Activated T-cell treated with anti-CD3 and anti-CD28 coated beads, Interleukin-2, amount 50 U/mL, for 1 hour (primary cell): ENCODE results near the gene ACVRL1.

Experiments used
- DNase-seq: peaks from one replicate; pipeline ENCODE4 v3.0.0-alpha.2; 2020

The ACVRL1 gene

DNA sequence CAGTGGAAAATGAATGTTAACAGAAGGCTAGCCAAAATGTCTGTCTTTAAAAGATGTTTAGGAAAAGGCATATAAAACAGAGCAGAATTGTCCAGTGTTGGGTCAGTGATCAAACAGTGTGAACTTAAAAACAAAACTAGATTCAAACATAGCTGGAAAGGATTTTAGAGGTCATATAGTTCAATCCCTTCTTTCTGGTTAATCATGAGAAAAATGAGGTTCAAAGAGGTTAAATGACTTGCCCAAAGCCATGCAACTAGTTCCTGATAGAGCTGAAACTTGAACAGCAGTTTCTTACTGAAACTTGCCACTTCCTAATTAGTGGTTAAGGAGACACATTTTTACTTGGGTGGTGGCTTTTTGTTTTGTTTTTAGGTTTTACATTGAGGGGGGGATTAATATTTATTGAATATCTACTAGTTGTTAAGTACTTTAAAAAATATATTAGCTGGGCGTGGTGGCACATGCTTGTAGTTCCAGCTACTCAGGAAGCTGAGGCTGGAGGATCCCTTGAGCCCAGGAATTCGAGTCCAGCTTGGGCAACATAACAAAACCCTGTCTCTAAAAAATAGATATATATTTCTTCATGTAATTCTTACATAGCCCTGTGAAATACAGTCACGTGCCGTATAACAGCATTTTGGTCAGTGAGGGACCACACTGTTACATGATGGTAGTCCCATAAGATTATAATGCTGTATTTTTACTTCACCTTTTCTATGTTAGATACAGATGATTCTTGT lies 64.5 kb downstream of the ACVRL1 start:
- DNase-seq = no peak

DNA sequence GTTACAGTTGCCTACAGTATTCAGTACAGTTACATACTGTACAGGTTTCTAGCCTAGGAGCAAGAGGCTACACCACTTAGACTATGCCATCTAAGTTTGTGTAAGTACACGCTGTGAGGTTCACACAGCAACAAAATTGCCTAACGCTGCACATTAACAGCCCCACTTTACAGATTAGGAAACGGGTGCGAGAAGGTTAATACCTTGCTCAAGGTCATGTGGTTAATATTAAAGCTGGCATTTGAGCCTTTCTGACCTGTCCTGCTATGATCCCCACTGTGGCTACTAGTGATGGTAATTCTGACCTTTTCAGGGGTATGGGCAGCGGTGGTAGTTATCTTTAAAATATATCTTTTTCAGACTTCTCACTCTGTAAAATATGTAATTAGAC lies 65.1 kb downstream of the ACVRL1 start:
- DNase-seq = no peak

DNA sequence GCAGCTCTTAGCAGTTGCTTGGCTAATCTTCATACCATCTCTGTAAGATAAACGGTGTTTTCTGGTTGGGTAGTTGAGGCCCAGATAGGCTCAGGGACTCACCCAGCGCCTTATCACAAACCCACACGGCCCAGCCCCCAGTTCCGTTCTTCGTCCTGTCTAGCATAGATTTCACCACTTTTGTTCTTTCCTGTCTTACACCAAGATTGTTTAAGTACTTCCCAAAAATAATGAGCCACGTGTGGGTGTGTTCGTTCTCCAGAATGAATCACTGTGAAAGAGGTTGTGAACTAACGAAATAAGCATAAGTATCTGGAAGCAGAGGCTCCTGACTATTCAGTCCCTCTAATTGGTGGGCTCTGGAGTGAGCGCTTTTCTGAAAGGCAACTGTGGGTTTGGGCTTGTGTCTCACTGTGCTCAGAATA lies 65.6 kb downstream of the ACVRL1 start:
- peak; percentile 42 for DNase-seq
